Heart left ventricle (tissue), 16 donors: Measurements from ENCODE around the gene CHST6. TPM values are rescaled to one million over a fixed set of nuclear protein-coding genes. Genes with fewer than 3 reads are reported as not detected.

Source experiments
- ATAC-seq, 4 donors: fragments of 200-7000 bp; cut with Tn5 transposase; one replicate each; pipeline ENCODE4 v1.9.1; 2020 to 2022; ENCODE audit warnings: moderate library complexity in 4 of 4, mild to moderate bottlenecking in 3 of 4, moderate number of reproducible peaks in 1 of 4
- DNase-seq, 5 donors: peaks; one replicate each; pipeline ENCODE4 v3.0.0-alpha.2; 2020
- H3K27ac ChIP-seq, 12 donors: fragments of 200-600 bp; sonication (generic) in 4 of 12; one replicate each; pipeline versions ENCODE4 v1.5.0 to v1.8.0; 2016 to 2022; ENCODE audit warnings: mild to moderate bottlenecking in 2 of 12
- H3K27me3 ChIP-seq, 9 donors: fragments of 200-600 bp; sonication (generic) in 2 of 9; one replicate each; pipeline versions ENCODE4 v1.5.1 to v1.8.0; 2016 to 2022; ENCODE audit warnings: mild to moderate bottlenecking in 3 of 9
- H3K36me3 ChIP-seq, 9 donors: fragments of 200-600 bp; sonication (generic) in 2 of 9; one replicate each; pipeline versions ENCODE4 v1.5.0 to v1.8.0; 2018 to 2022; ENCODE audit warnings: mild to moderate bottlenecking in 2 of 9
- H3K4me1 ChIP-seq, 12 donors: fragments of 200-600 bp; sonication (generic) in 4 of 12; one replicate each; pipeline versions ENCODE4 v1.5.0 to v1.8.0; 2016 to 2022; ENCODE audit warnings: mild to moderate bottlenecking in 3 of 12
- H3K4me3 ChIP-seq, 12 donors: fragments of 200-600 bp; sonication (generic) in 4 of 12; one replicate each; pipeline versions ENCODE4 v1.5.0 to v1.8.0; 2017 to 2022; ENCODE audit warnings: mild to moderate bottlenecking in 9 of 12, moderate library complexity in 4 of 12
- H3K9me3 ChIP-seq, 12 donors: fragments of 200-600 bp; sonication (generic) in 4 of 12; one replicate each; pipeline versions ENCODE4 v1.5.0 to v1.8.0; 2016 to 2022; ENCODE audit warnings: mild to moderate bottlenecking in 1 of 12
- POLR2A ChIP-seq, 2 donors: fragments of 450-650 bp; IDR thresholded peaks; one replicate each; pipeline ENCODE4 v1.6.1; 2017; ENCODE audit warnings: antibody characterized with exemption in 2 of 2, mild to moderate bottlenecking in 2 of 2, moderate library complexity in 2 of 2
- WGBS, 4 donors: extraction: QIAGEN DNeasy Blood & Tissue Kit in 2 of 4; methylation state at CpG; one replicate each; pipeline versions ENCODE4 v1.1.5 to v1.1.7; 2013 to 2018; 5-methylcytosine and 5-hydroxymethylcytosine counted together
- intact Hi-C, 10 donors: fragments of 100-400 bp; cut with DNase I; formaldehyde crosslinking; loops; one replicate each; pipeline versions ENCODE4 v1.11.1 to v1.14.2; 2022
- polyA plus RNA-seq, 2 donors: library from polyadenylated mRNA; stranded (reverse); fragments of 200-250 nt; gene quantifications; one replicate each; pipeline ENCODE4 v1.2.3, GENCODE V29; 2013
- total RNA-seq, 9 donors: library from RNA; depleted of rRNA in 2 of 9; stranded (reverse); fragments of >200 nt in 2 of 9; fragmentation: NEBNext Ultra II Directional in 3 of 9; extraction: Animal tissue kit (Norgen Biotek cat#: 25700) in 3 of 9; gene quantifications; one replicate each; pipeline versions ENCODE4 v1.1.0 to v1.2.4, GENCODE V29; 2016 to 2023
- TF ChIP-seq, protein P1 (sequence below), 12 donors: fragments of 200-600 bp; sonication (generic) in 4 of 12; IDR thresholded peaks; one replicate each; pipeline versions ENCODE4 v1.5.0 to v1.8.0; 2018 to 2022; ENCODE audit warnings: antibody characterized with exemption in 12 of 12, mild to moderate bottlenecking in 5 of 12
- donor health status: ischemic (EF 13 %, LVEDD 7.1; RV severe dilation, severe dysfunction).
- donor health status: healthy with polysubstance abuse.
- donor health status: DM: no; HTN: yes; CAD: no.
- donor health status: DM: no; HTN: no; CAD: no.
- donor health status: ischemic (EF 25% LVEDD 6.9; RV normal size, moderate dysfunction).
- donor health status: ischemic (EF 25% LVEDD 5.7; RV mildly dilated, moderate dysfunction).
- donor health status: healthy.
- donor health status: DM: yes; HTN: yes; CAD: no.
- donor health status: ischemic (EF 35%, LVEDD 5.7; RV mildly dilated, moderate dysfunction).
- donor health status: nonischemic (EF 11% LVEDD 7.7; RV severe dilation, severe dysfunction).
- donor health status: DM: yes; HTN: yes; CAD: no.
- donor health status: PGD.
- donor health status: ischemic (EF 29% LVEDD 5.4; RV normal size, mild dysfunction).
- donor health status: nonischemic (EF 23%, LVEDD 6.1; RV moderate dilation, normal function).

The CHST6 gene
- total and polyA plus RNA-seq, 11 donors, result 0.32 to 1.8 (median 0.88) TPM

DNA sequence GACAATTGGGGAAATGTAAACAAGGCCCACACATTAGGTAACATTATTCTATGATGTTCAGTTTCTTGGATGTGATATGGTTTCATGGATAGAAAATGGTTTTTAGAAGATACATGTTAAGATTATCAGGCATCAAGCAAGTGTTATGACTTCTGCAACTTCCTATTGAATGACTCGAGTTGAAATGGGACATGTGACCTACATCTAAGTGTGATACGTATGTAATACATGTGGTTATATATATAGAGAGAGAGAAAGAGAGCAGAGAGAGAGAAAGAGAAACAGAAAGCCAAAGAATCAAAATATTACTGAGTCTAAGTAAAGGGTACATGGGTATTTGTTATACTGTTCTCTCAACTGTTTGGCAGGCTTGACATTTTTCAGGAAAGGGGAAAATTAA lies 32.4 kb downstream of the CHST6 start:
- peaks cover 0 to 41% (median 13%) of the 10 kb centered on the region in 12 donors for H3K4me1 ChIP-seq
- ATAC-seq (no peak), DNase-seq (no peak)
- TF ChIP-seq POLR2A (IDR thresholded peaks at IDR 0.05), result no peak
- TF ChIP-seq, protein P1, sequence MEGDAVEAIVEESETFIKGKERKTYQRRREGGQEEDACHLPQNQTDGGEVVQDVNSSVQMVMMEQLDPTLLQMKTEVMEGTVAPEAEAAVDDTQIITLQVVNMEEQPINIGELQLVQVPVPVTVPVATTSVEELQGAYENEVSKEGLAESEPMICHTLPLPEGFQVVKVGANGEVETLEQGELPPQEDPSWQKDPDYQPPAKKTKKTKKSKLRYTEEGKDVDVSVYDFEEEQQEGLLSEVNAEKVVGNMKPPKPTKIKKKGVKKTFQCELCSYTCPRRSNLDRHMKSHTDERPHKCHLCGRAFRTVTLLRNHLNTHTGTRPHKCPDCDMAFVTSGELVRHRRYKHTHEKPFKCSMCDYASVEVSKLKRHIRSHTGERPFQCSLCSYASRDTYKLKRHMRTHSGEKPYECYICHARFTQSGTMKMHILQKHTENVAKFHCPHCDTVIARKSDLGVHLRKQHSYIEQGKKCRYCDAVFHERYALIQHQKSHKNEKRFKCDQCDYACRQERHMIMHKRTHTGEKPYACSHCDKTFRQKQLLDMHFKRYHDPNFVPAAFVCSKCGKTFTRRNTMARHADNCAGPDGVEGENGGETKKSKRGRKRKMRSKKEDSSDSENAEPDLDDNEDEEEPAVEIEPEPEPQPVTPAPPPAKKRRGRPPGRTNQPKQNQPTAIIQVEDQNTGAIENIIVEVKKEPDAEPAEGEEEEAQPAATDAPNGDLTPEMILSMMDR (IDR thresholded peaks at IDR 0.05), result no peak
- H3K27me3 ChIP-seq, result no peaks in the 10 kb centered on the region
- H3K27ac ChIP-seq, result no peak overlapping the region
- H3K36me3 ChIP-seq, result no peaks in the 10 kb centered on the region
- peak overlapping the region in 8 of 12 donors; percentile 3 to 100 (median 85) for H3K4me3 ChIP-seq
- no peaks in the 10 kb centered on the region for H3K9me3 ChIP-seq
- WGBS, 4 donors, result 8 to 19% (median 15%) methylated on average over 2 of the region's 2 CpGs
- intact Hi-C loops, result loop anchor here in 3 of 10 donors (10.0 kb wide), 2 partner anchors 162 to 268 kb away; partner anchors contain the start of gene ADAT1 (in 2 of the 3)

DNA sequence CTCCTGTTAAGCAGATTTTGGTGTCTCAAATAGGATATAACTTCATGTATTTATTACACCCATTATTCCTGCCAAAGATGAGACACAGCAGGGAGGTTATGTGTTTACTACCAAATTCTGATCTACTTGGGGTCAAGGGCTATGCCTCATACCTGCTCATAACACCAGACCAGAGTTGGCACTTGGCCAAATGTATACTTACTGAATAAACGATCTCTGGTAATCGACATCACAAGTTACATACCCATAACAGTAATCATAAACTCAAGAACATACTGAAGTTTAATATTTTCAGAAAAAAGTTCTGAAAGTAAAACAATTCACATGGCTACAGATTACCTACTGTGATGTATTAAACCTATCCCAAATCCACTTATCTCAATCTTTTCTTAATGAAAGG lies 33.7 kb downstream of the CHST6 start:
- intact Hi-C loops, result loop anchor here in 3 of 10 donors (10.0 kb wide), 2 partner anchors 163 to 267 kb away; partner anchors contain the start of gene ADAT1 (in 2 of the 3)
- no peak for TF ChIP-seq POLR2A (IDR thresholded peaks at IDR 0.05)
- TF ChIP-seq, protein P1 (IDR thresholded peaks at IDR 0.05), result no peak
- Histone ChIP-seq H3K4me1 (peaks cover 0 to 52% (median 21%) of the 10 kb centered on the region in 12 donors), H3K4me3 (no peak overlapping the region), H3K9me3 (no peaks in the 10 kb centered on the region), H3K27ac (no peak overlapping the region), H3K36me3 (no peaks in the 10 kb centered on the region), H3K27me3 (no peaks in the 10 kb centered on the region)
- 80 to 89% (median 85%) methylated on average over 2 of the region's 2 CpGs for WGBS, 4 donors
- DNase-seq (no peak), ATAC-seq (no peak)

DNA sequence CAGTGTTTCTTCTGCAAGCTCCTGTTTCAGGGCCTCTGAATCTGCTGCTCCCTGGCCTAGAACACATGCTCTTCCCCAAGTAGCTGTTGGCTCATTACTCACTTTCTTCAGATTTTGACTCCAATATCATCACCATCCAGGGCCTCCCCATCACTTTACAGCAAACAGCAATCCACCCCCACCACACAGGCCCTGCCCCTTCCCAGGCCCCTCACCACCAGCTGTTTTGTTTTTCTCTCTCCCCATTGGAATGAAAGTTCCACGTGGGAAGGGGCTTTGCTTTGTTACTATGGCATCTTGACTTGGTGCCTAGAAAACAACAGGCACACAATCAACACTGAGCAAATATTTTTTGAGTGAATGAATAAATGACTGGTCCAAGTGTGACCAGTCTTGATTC lies 34.8 kb downstream of the CHST6 start:
- Histone ChIP-seq H3K9me3 (no peaks in the 10 kb centered on the region), H3K27ac (no peak overlapping the region), H3K4me1 (peaks cover 0 to 60% (median 26%) of the 10 kb centered on the region in 12 donors), H3K27me3 (no peaks in the 10 kb centered on the region), H3K4me3 (no peak overlapping the region), H3K36me3 (no peaks in the 10 kb centered on the region)
- DNase-seq, result no peak
- ATAC-seq, result no peak
- intact Hi-C loops, result loop anchor here in 3 of 10 donors (10.0 kb wide), 2 partner anchors 164 to 266 kb away; partner anchors contain the start of gene ADAT1 (in 2 of the 3)
- WGBS, 4 donors, result 13 to 39% (median 24%) methylated on average over 1 of the region's 1 CpG
- TF ChIP-seq POLR2A (IDR thresholded peaks at IDR 0.05), result no peak
- TF ChIP-seq, protein P1 (IDR thresholded peaks at IDR 0.05), result no peak

DNA sequence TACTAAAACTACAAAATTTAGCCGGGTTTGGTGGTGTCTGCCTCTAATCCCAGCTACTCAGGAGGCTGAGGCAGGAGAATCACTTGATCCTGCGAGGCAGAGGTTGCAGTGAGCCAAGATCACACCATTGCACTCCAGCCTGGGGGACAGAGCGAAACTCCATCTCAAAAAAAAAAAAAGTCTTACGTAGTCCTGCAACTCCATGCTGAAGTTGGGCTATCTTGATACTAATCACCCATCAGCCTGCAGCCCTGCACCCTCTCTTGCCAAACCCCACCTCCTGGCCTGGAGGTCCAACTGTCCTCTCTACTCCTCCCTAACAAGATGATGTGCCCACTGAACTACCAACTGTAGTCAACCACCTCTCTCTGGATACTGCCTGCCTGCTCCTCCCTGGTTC lies 35.5 kb downstream of the CHST6 start:
- DNase-seq, result no peak
- ATAC-seq, result no peak
- Histone ChIP-seq H3K27me3 (no peaks in the 10 kb centered on the region), H3K36me3 (no peaks in the 10 kb centered on the region), H3K4me3 (no peak overlapping the region), H3K27ac (no peak overlapping the region), H3K9me3 (no peaks in the 10 kb centered on the region), H3K4me1 (peaks cover 0 to 60% (median 26%) of the 10 kb centered on the region in 12 donors)
- WGBS, 4 donors, result 92 to 100% (median 95%) methylated on average over 4 of the region's 4 CpGs
- TF ChIP-seq, protein P1 (IDR thresholded peaks at IDR 0.05), result no peak
- TF ChIP-seq POLR2A (IDR thresholded peaks at IDR 0.05), result no peak
- intact Hi-C loops, result loop anchor here in 3 of 10 donors (10.0 kb wide), 2 partner anchors 165 to 265 kb away; partner anchors contain the start of gene ADAT1 (in 2 of the 3)
